ENCODE results near the gene DGKI.

Gene DGKI

DNA sequence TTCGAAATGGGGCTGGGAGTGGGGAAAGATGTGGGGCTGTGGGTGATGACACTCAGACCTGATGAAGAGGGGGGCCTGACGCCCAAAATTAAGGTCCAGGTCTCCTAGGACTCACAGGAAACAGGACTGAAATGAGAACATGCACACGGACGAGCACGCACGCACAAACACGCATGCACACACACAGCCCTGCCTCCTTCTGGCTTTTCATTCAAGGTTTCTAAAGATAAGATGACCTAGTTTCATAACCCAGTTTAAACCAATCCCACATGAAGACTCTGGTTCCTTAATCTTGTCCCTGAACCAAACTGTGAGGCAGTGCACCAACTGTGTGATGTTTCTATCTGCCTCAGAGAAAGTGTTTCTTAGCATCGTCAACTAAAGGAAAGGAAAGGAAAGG lies 162.0 kb downstream of the DGKI start:
- no peak for DNase-seq

DNA sequence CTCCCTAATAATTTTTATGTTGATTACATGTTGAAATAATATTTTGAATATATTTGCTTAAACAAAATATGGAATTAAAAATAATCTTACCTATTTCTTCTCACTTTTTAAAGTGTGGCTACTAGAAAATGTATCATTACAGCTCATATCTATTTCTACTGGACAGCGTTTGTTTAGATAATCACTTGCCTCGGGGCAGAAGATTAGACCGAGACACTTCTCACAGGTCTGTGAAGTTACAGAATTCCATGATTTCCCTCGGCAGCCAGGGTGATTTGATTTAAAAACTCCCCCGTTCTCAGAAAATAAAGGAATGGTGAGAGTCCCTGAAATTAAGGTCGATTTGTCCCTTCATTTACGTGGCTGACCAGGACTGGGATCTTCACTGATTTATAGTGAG lies 162.5 kb downstream of the DGKI start:
- DNase-seq: no peak

DNA sequence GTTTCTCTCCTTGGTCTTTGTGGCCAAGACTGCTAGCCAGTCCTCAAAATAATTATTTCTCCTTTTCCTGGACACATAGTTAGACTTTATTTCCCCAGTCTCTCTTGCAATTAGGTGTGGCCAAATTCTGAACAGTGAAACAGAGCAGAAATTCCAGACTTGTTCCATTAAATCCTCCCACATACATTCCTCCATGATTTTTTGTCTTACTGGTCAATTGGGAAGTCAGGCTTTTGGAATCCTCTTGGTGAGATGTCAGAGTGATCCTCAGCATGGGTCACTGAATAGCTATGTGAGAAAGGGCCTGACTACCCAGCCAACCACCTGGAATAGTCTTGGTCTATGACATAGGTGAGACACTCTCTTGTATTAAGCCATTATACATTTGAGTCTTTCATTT lies 164.2 kb downstream of the DGKI start:
- no peak for DNase-seq

DNA sequence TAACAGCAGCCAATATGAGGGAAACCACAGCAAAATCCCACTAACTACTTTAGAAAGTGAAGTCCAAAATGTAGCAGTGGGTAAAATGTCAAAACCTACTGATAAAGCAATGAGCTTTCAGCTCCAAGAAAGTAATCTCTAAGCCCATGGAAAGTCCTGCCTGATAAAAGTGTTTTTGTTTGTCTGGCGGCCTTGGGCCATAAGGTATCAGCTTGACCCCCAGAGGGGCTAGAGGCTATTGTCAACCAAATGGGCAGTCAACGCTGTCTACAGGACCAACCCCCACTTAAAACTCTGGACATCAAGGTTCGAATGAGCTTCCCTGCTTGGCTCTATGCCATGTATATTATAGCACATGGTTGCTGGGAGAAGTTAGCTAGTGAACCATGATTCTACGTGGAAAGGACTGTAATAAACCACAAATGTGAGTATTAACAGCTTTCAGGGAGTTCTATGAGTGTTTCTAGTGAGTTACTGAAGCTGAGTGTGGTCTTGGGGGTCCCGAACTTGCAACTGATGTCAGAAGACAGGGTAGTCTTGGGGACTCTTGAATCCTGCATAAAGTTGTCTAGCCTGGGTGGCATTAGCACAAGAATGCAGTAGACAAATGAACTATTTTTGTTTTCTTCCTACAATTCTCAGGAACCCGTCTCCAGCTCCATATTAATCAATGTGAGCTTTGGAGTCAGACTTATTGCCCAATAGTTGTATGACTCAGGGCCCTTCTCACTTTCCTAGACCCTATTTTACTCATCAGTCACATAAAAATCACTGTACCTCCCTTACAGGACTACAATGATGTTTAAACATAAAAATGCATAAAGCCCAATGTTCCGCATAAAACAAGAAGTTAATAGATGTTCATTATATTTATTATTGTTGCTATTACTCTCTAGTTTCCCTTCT lies 164.9 kb downstream of the DGKI start:
- DNase-seq: no peak

DNA sequence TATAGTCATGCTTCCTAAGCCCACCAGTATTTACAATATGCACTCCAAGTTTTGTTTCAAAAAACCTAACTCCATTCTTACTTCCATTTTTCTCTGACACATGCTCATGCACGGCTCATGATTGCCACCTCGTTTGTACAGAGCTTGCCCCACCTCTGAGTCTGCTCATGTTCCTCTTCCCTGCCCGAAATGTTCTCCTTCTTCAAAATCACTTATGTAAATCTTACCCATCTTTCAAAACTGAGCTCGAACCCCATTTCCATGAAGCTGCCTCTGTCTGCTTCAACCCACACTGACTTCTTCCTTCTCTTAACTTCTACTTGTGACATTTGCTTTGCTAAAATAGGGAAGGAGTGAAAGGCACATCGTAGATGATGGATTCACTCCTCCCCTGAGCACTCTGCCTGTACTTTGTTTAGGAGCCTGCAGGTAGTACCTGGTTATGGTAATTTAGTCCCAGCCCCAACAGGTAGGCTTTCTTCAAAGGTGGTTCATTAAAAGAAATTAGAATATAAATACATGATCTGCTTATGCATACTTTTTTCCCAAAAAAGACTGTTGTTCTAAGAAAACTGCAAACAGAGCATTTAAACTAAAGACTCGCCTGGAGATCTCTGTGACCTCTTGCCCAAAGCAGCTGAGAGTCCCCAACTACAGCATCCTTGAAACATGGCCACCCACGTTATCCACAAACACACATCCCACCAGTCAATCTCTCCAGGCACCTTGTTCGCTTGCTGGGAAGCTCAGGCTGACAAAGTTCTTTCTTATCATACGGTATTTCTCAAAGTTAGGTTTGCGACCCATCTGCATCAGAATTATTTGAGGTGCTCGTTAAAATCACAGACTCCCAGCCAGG lies 172.0 kb downstream of the DGKI start:
- DNase-seq: no peak

DNA sequence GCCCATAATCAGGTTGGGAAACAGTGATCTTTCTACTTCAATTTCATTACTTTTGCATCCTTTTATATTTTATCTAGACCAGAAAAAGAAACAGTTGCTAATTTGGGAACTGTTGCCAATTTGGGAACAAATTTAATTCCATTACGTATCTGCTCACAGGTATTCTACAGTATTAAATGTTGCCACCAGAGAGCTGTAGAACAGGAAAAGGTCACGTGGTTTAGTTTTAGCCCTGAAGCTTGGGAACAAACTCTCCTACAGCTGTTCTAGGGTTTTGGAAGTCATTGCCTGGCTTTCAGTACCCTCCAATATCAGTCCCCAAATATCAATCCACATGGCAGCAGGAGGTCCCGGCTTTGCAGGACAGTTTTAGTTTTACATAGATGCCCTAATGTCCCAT lies 172.7 kb downstream of the DGKI start:
- no peak for DNase-seq

DNA sequence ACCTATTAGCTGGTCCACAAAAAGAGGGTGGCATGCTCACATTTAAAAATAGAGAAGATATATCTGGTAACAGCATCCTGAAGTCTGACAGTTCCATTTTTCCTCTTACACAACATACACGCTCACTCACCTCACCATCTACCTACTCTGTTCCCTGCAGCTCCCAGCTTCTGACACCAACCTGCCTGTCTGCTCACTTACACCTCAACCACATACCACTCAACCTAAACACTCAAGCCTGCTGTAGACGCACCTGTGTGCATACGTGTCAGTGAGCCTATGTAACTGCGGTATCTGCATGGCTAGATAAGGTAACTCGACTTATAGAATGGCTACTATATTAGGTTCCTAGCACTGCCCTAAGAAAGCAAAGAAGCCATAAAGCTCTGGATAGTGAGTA lies 174.9 kb downstream of the DGKI start:
- DNase-seq: no peak

DNA sequence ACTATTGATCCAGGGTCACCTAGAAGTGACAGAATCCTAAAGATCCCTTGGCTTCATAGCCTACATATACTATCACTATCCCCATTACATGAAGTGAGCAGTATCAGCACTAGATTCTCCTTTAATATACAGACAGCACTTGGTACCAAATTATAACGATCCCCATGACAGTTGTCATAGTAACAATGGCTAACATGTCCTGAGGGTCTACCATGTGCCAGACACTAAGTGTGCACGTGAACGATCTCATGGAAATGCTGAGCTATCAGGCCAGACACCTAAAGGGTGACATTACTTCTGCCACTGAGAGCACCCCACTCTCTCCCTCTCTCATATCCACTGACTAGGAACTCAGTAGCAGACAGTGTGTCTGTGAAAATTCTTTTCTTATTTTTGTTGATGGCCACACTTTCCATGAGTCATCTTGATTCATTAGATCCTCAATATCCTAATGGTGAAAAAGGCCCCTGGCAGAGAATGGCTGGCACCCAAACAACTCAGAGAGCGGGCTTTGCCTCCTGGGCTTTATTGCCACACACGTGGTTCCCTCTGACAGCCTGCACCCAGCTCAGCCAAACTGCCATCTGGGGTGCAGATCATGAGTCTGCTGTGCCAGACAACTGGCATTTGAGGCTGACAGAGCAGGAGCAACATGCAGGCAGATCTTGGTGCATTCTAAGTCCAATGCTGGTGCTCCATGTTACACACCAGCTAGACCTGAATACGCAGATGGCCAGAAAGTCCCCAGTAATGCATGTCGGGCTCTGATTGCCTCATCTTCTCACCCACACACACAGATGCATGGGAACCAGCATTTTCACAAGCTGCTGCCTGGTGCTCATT lies 176.3 kb downstream of the DGKI start:
- no peak for DNase-seq

DNA sequence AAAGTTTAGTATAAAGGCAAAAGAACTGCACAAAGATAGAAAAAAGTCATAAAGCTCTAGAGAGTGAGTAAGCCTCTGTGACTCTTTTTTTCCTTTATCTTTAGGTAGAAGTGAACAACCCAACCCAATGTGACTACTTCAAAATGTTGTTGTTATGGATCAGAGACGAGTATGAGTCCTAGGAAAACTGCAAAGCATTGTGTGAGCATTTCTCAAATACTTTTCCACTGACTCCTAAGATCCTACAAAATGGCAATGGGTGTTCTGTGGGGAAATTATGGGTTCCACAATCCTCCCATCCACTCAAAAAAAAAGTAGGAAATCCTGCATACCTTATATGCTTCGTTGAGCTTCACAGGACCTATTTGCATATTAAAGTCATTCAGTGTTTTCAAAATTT lies 177.1 kb downstream of the DGKI start:
- no peak for DNase-seq

DNA sequence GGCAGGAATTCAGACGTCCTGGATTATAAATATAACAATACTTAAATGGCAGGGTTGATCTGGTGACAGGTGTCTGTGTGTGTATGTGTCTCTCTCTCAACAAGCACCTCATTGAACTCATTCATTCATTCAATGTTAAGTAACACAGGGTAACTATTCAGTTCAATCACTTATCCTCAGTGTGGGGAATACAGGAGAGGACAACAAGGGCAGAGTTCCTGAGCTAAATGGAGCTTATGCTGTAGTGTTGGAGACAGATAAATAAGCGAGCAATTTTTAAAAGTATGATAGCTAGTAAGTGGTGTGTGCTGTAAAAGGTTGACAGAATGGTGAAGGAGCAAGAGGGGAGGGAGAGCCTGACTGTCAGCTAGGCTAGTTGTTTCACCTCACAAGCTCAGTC lies 178.4 kb downstream of the DGKI start:
- no peak for DNase-seq

DNA sequence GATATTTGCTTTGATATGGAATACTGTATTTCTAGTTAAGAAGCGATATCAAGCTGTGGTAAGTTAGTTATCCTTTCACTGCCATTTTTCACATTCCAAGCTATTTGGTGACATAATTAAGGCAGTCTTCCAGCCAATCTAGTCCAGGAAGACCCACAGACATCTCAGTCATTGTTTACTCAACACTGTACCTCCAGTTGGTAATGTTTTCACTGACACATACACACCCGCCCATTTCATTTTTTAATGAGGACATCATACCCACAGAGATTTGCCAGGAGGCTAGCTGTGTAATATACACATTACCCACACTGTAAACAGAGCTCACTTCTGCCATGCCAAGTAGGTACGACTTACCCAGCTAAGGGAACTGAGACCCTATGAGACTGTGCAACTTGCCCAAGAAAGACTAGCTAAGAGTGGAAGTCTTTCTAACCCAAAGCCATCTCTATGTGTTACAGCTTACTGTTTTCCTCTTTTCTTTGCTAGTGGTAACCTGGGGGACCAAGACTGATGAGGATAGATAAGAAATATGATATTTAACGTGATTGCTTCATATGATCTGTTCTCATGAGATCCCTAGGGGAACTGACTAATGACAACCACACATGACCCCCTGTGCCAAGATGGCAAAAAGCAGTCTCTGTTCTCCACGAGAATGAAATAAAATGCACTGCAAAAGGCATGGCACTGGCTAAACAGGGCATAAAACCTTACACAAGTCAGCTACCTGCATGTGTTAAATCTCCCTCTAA lies 179.0 kb downstream of the DGKI start:
- DNase-seq: no peak

DNA sequence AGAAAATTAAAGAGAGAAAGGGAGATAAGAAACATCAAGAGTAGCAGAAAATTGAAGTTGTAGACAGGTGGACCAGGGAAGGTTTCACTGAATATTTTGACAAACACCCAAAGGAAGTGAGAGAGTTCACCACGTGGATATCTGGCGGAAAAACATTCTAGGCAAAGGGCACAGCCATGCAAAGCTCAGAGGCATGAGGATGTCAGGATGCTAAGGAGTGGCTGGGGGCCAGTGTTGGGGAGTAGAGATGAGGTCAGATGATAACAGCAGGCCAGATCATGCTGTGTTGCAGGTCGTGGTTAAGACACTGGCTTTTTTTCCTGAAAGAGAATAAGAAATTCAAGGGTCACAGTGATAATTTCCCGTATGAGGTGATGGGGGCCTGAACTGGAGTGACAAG lies 181.9 kb downstream of the DGKI start:
- DNase-seq: no peak

DNA sequence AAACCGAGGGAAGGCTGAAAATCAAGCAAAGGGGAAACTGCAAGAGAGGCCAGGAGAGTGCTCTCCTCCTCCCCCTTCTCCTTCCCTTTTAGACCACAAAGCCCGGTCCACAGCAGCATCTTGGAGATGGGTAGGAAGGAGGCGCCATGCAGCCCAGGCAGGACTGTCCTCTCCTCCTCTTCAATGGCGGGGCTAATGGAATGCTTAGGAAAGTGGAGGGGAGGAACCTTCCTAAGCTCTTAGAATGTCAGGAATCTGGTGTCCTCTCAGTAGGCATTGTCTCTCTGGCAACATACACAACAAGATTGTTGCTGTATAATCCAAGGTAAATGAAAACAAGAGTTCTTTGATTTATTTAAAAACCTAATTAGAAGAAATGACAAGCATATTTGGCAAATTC lies 185.1 kb downstream of the DGKI start:
- no peak for DNase-seq

DNA sequence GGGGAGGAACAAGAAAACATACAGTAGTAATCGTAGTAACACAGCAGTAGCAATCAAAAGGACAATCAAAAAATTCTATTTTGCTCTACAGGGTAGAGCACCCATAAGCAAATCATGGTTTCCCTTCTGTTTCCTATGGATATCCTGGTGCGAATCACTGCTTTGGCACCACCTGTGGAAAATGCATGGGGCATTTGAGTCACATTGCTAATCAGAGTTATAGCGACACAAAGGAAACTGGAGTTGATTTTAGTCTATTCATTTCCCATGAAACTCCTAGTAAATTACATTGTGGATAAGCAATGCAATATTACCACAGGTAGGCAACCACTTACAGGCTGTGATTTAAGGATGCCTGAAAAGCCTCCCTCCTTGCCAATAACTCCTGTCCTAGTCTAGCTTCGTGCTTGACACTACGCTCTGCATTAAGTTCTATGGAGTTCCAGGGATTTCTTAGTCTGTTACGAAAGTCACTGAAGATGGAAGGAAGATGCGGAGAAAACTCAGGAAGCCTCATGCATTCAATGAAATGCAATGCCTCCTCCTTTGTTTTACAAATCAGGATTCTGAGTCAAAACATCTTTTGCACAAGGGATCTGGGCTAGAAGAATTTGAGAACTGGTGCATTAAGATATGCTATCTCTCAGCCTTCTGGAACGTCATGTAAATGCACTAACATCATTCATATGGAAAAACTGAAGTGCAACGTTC lies 188.4 kb downstream of the DGKI start:
- no peak for DNase-seq

DNA sequence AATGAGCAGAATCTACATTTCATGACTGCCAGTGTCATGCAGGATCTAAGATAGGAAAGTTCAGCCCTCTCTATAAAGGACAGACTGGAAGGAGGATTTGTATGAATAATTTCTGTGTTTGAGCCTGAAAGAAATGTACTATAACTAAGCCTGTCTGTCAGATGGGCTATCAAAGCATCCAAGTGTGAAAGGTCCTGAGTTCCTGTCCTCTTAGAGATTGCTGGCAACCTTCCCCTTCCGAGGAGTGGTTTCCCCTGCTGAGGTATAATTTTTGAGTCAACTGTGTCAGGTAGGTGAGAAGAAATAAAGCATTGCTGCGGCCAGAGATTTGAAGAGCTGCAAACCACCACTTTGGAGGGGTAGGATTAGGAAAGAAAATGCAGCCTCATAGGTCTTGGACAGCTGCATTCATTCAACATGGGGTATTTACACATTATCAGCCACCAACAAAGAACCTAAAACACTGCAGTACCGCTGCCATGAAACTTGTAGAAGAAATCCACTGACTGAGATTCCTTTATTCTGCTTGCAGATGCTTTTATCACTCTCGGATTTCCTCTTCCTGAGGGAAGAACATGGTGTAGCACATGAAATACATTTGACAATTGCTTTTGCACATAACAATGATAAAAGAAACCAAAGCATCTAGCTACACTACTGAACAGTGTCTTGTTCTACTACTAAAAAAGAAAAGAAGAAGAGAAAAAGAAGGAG lies 189.1 kb downstream of the DGKI start:
- no peak for DNase-seq

DNA sequence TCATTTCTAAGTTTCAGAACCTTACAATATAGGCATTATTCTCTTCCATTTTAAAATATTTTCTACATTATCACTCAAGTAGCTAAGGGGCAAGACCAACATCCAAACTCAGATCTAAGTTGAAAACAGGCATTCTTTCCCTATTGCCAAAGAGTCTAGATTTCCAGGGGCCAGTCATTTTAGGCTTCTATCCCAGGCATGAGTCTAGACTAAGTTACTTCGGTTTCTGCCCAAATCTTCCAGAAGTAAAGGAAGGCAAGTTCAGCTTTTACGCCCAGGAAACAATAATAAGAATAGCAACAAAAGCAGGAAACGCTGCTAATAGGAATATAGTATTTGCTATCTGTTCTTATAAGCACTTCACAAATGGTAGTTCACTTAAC lies 189.9 kb downstream of the DGKI start:
- DNase-seq: no peak

DNA sequence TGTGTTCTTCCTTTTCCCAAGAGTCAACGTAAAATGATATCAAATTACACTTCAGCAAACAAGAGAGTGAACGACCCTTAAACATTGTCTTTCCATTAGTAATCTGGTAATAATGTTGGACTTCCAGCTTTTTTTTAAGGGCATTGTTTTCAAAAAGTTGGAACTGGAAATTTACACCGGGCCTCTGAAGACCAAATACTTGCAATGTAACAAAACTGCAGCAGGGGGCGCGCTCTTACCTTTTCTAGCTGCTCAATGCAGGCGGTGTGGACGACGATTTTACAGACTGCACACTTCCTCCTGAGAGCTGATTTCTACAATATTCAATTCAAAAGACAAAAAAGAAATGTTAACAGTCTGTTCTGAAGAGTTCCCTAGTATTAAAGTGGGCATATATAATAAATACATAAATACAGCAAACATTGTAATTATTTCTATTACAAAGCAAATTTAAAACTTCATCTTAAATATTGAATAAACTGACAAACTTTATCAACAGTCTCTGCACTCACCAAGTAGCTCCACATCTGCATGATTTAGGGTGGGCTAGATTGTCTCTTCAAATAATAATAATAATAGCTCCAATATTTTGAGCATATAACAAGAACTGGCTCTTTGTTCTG lies 190.4 kb downstream of the DGKI start:
- peak; percentile 31 for DNase-seq

DNA sequence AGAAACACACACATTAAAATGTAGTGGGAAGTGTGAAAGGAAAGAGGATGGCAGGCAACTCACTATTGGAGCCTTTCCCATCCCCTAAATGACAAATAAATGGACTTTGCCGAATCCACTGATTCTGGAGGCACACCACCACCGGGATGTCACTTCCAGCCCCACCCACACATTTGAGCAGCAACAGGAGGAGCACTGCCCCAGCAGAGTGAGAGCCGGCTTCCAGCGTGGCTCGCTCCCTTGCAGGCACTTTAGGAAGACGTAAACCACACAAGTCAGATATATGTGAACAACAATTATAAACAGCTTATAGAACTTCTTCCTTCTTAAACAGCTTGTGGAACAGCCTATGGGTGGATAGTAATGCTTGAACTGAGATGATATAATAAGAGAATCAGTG lies 191.0 kb downstream of the DGKI start:
- DNase-seq: no peak

DNA sequence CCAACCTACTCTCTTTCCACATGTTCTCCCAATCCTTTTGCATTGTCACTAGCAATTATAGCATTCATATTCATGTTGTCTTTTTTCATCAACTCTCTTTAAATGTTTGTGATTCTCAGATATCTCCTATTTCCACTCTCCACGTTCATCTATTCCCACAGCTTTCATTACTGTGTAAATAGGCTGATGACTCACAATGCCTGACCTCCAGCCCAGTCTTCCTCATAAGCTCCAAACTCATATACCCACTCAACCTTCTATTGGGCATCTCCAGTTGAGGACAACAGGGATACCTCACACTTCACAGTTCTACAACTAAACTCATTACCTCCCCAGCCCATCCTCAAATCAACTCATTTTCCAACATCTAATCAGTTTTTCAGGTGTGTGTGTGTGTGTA lies 194.1 kb downstream of the DGKI start:
- no peak for DNase-seq

DNA sequence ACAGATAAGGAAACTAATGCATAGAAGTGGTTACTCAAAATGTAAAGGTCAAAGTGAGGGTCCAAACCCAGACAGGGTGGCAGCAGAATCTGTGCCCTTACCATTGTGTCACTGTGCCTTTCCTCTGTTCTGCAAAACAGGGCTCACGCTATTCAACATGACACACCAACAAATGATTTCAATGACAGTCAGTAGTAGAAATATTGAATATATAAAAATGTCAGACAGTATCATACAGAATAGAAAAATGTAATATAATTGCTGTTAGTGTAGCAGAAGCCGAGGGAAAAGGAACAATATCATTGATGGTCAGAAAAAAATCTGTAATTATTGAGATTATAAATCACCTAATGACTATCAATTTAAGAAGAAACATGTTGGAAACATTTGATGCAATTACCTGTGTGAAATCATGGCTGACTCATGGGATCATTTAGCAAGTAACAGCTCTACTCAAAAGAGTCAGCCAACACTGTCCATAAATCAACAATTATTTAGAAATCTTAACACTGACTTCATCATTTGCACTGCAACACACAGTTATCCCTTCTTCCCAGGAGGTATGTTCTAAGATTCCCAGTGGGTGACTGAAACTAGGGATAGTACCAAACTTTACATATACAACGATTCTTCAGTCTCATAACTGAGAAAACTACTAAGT lies 198.7 kb downstream of the DGKI start:
- DNase-seq: no peak

All from NCI-H446 treated with DMSO at 0.1 percent for 48 hours (cell line).